ENCODE results near the gene DKC1.
"Not testable (repeated sequence)": the region's sequence is repeated elsewhere in the genome, so short reads cannot be mapped to it uniquely, and the experiment has no call there.

The DKC1 gene

GRCh38 chrX:154795016-154795415 lies 32.4 kb downstream of the DKC1 start:
- DNase-seq: no peak

- DNase-seq: no peak
Measured at GRCh38 chrX:154797006-154797405, 34.3 kb downstream of the DKC1 start.

- no peak for DNase-seq
Measured at GRCh38 chrX:154799556-154800348, 37.1 kb downstream of the DKC1 start.

GRCh38 chrX:154800478-154801210 lies 38.0 kb downstream of the DKC1 start:
- no peak for DNase-seq

GRCh38 chrX:154802947-154803346 lies 40.3 kb downstream of the DKC1 start:
- DNase-seq: no peak

- no peak for DNase-seq
Measured at GRCh38 chrX:154804261-154804956, 41.7 kb downstream of the DKC1 start.

- DNase-seq: peak; percentile 85
Measured at GRCh38 chrX:154804957-154805695, 42.5 kb downstream of the DKC1 start, which contains the start of gene MPP1. MPP1 (minus strand) TSS chrX:154805485; CDS start chrX:154805373, 112 bp downstream.

- no peak for DNase-seq
Measured at GRCh38 chrX:154805696-154806091, 43.0 kb downstream of the DKC1 start.

- DNase-seq: no peak
Measured at GRCh38 chrX:154806837-154807501, 44.3 kb downstream of the DKC1 start.

GRCh38 chrX:154809939-154810665 lies 47.4 kb downstream of the DKC1 start:
- DNase-seq: no peak

- DNase-seq: no peak
Measured at GRCh38 chrX:154812341-154813101, 49.9 kb downstream of the DKC1 start.

GRCh38 chrX:154813801-154814200 lies 51.1 kb downstream of the DKC1 start:
- DNase-seq: no peak

GRCh38 chrX:154815274-154815818 lies 52.7 kb downstream of the DKC1 start:
- no peak for DNase-seq

- DNase-seq: not testable (repeated sequence)
Measured at GRCh38 chrX:154816326-154816898, 53.7 kb downstream of the DKC1 start.

- not testable (repeated sequence) for DNase-seq
Measured at GRCh38 chrX:154817048-154817618, 54.5 kb downstream of the DKC1 start.

- DNase-seq: no peak
Measured at GRCh38 chrX:154818916-154819770, 56.5 kb downstream of the DKC1 start.

- no peak for DNase-seq
Measured at GRCh38 chrX:154819771-154820341, 57.2 kb downstream of the DKC1 start.

GRCh38 chrX:154821523-154821922 lies 58.9 kb downstream of the DKC1 start:
- no peak for DNase-seq
